Gastrocnemius medialis (tissue), 4 donors: ENCODE measurements around the gene TAF3.

Experiments
- CTCF ChIP-seq, 5 experiments: fragments of 450-650 bp in 3 of 5; fragments of 200-600 bp in 2 of 5; sonication (generic) in 2 of 5; IDR thresholded peaks in 4 of 5; conservative IDR thresholded peaks in 1 of 5; 1 replicate in 4 of 5; 2 replicates in 1 of 5; pipeline ENCODE4 v1.5.1; 2016 to 2019; ENCODE audit warnings: antibody characterized with exemption in 5 of 5, mild to moderate bottlenecking in 3 of 5, moderate library complexity in 3 of 5
- POLR2A ChIP-seq, 2 donors: fragments of 450-650 bp; IDR thresholded peaks; one replicate each; pipeline ENCODE4 v1.6.1; 2017; ENCODE audit warnings: antibody characterized with exemption in 2 of 2, mild to moderate bottlenecking in 2 of 2, moderate library complexity in 2 of 2

GRCh38 chr10:8017277-8017676 lies 199.0 kb downstream of the TAF3 start:
- TF ChIP-seq CTCF (IDR thresholded peaks at IDR 0.05 in 4 of 5, conservative IDR thresholded peaks at IDR 0.05 in 1 of 5) (no peak), POLR2A (IDR thresholded peaks at IDR 0.05) (no peak)
